OCI-LY1 (cell line): ENCODE results near the gene TRPV5.

ENCODE experiments used
- EZH2 ChIP-seq: fragments of 200-600 bp; sonication (generic), shearing (Covaris generic); IDR thresholded peaks from 2 replicates; pipeline ENCODE4 v1.8.0; 2017; ENCODE audit warnings: borderline replicate concordance, mixed run types, mild to moderate bottlenecking, antibody characterized with exemption, low read length, moderate library complexity, mixed read lengths
- TF ChIP-seq, protein P1 (sequence below): fragments of 200-600 bp; sonication (generic), shearing (Covaris generic); IDR thresholded peaks from 2 replicates; pipeline ENCODE4 v1.5.1; 2017; ENCODE audit warnings: mild to moderate bottlenecking, antibody characterized with exemption, low read length, moderate library complexity, mixed read lengths

DNA sequence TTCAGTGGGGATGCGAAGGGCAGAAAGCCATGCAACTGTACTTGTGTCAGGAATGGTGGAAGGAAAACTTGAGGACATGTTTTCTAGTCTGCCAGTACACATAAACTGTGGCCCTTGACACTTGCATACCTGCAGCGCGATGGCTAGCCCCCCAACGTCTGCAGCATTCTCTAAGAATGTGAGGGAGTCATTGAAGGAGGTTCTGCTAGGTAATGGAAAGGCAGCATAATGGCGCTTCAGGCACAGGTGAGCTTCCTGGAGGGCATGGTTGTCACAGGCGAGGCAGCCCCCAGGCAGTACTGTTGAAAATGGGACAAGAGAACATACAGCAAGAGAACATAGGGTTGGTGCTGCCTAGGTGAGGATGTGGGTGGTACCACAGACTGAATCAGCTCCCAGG, 9.2 kb upstream of the TRPV5 start:
- TF ChIP-seq, protein P1, sequence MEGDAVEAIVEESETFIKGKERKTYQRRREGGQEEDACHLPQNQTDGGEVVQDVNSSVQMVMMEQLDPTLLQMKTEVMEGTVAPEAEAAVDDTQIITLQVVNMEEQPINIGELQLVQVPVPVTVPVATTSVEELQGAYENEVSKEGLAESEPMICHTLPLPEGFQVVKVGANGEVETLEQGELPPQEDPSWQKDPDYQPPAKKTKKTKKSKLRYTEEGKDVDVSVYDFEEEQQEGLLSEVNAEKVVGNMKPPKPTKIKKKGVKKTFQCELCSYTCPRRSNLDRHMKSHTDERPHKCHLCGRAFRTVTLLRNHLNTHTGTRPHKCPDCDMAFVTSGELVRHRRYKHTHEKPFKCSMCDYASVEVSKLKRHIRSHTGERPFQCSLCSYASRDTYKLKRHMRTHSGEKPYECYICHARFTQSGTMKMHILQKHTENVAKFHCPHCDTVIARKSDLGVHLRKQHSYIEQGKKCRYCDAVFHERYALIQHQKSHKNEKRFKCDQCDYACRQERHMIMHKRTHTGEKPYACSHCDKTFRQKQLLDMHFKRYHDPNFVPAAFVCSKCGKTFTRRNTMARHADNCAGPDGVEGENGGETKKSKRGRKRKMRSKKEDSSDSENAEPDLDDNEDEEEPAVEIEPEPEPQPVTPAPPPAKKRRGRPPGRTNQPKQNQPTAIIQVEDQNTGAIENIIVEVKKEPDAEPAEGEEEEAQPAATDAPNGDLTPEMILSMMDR, result no peak
- no peak for TF ChIP-seq EZH2
